Endothelial cell of umbilical vein (primary cell): Measurements from ENCODE around the gene ERBB4. TPM values are rescaled to one million over a fixed set of nuclear protein-coding genes. Genes with fewer than 3 reads are reported as not detected.

ENCODE experiments used
- BruUV-seq: library from RNA; stranded (reverse); fragments of 400-500 nt; replicated peaks from 2 replicates; lab custom pipeline; 2021; lab: Mats Ljungman, UMichigan
- CTCF ChIA-PET: fragments of 300-600, 350-600 bp; sonication (Branson Sonifier 250); formaldehyde crosslinking; loops from one replicate; lab custom pipeline; 2021; ENCODE audit warnings: antibody characterized with exemption, inconsistent platforms; lab: Charles Lee
- POLR2A ChIA-PET: fragments of 300-600, 350-600 bp; sonication (Branson Sonifier 250); formaldehyde crosslinking; loops from one replicate; lab custom pipeline; 2021; ENCODE audit warnings: antibody characterized with exemption, inconsistent platforms; lab: Charles Lee
- DNase-seq: peaks from one replicate; pipeline ENCODE4 v3.0.0-alpha.2; 2011; ENCODE audit warnings: low read depth, low spot score
- FAIRE-seq: peaks from 2 replicates; lab custom pipeline; 2011; peaks lifted over from hg19 to GRCh38; lab: Jason Lieb, UNC
- H2AFZ ChIP-seq: 2 replicates; pipeline ENCODE4 v1.6.0; 2012; ENCODE audit warnings: low read depth, low read length, control low read depth, inconsistent platforms
- H3K27ac ChIP-seq: 2 replicates; pipeline ENCODE4 v1.5.1; 2011; ENCODE audit warnings: low read depth, mild to moderate bottlenecking, control low read depth, low read length, moderate library complexity; ENCODE audit not compliant: insufficient read depth
- H3K27me3 ChIP-seq, 2 experiments: 2 replicates each; pipeline versions ENCODE4 v1.6.0 to v1.6.1; 2011; ENCODE audit warnings: low read length in 2 of 2, mixed read lengths in 1 of 2; ENCODE audit not compliant: control insufficient read depth in 2 of 2, insufficient read depth in 2 of 2
- H3K36me3 ChIP-seq, 2 experiments: 2 replicates in 1 of 2; 3 replicates in 1 of 2; pipeline ENCODE4 v1.5.1; 2011; ENCODE audit warnings: low read length in 2 of 2, mild to moderate bottlenecking in 1 of 2, moderate library complexity in 1 of 2; ENCODE audit not compliant: control insufficient read depth in 2 of 2, insufficient read depth in 2 of 2; ENCODE audit errors: extremely low read depth in 1 of 2
- H3K4me1 ChIP-seq: 3 replicates; pipeline ENCODE4 v1.5.1; 2011; ENCODE audit warnings: mild to moderate bottlenecking, low read length; ENCODE audit not compliant: control insufficient read depth, insufficient read depth; ENCODE audit errors: extremely low read depth
- H3K4me2 ChIP-seq: 2 replicates; pipeline ENCODE4 v1.6.1; 2011; ENCODE audit warnings: low read length, control low read depth, mixed read lengths; ENCODE audit not compliant: insufficient read depth
- H3K4me3 ChIP-seq, 3 experiments: fragments of 200-600 bp in 1 of 3; sonication (generic), shearing (Covaris generic) in 1 of 3; replicated peaks in 1 of 3; 2 replicates each; pipeline ENCODE4 v1.5.1; 2011 to 2016; ENCODE audit warnings: control low read depth in 3 of 3, low read length in 3 of 3, mild to moderate bottlenecking in 2 of 3, inconsistent platforms in 1 of 3, low read depth in 1 of 3, moderate library complexity in 1 of 3; ENCODE audit not compliant: insufficient read depth in 1 of 3
- H3K79me2 ChIP-seq: 2 replicates; pipeline ENCODE4 v1.6.0; 2012; ENCODE audit warnings: low read length, inconsistent platforms; ENCODE audit not compliant: control insufficient read depth, insufficient read depth
- H3K9ac ChIP-seq: replicated peaks from 2 replicates; pipeline ENCODE3; 2011; ENCODE audit warnings: low read length, control low read depth; ENCODE audit not compliant: insufficient read depth; ENCODE audit errors: extremely low read depth
- H3K9me1 ChIP-seq: replicated peaks from 3 replicates; pipeline ENCODE4 v1.6.0; 2011; ENCODE audit warnings: mild to moderate bottlenecking, low read length; ENCODE audit not compliant: control insufficient read depth, insufficient read depth; ENCODE audit errors: extremely low read depth
- H3K9me3 ChIP-seq: replicated peaks from 2 replicates; pipeline ENCODE4 v1.5.1; 2012; ENCODE audit warnings: low read length, inconsistent platforms; ENCODE audit not compliant: control insufficient read depth, insufficient read depth
- H4K20me1 ChIP-seq: replicated peaks from 2 replicates; pipeline ENCODE3; 2011; ENCODE audit warnings: mild to moderate bottlenecking, low read length; ENCODE audit not compliant: control insufficient read depth, insufficient read depth; ENCODE audit errors: extremely low read depth
- CTCF ChIP-seq, 2 donors: IDR thresholded peaks; 1 replicate in 1 of 2; 2 replicates in 1 of 2; pipeline ENCODE4 v1.5.1; 2011; ENCODE audit warnings: low read length in 2 of 2, mild to moderate bottlenecking in 2 of 2, moderate library complexity in 2 of 2, control low read depth in 1 of 2, inconsistent platforms in 1 of 2, low read depth in 1 of 2; ENCODE audit not compliant: insufficient read depth in 1 of 2; ENCODE audit errors: extremely low read depth in 1 of 2
- EZH2 ChIP-seq: IDR thresholded peaks from 2 replicates; pipeline ENCODE4 v1.6.1; 2012; ENCODE audit warnings: borderline replicate concordance, low read depth, mild to moderate bottlenecking, moderate library complexity, low read length, inconsistent platforms; ENCODE audit not compliant: severe bottlenecking
- FOS ChIP-seq: IDR thresholded peaks from 2 replicates; pipeline ENCODE4 v1.6.1; 2011; ENCODE audit warnings: mild to moderate bottlenecking, low read length, moderate library complexity, borderline replicate concordance; ENCODE audit not compliant: insufficient read depth
- GATA2 ChIP-seq: IDR thresholded peaks from 2 replicates; pipeline ENCODE4 v1.7.0; 2011; ENCODE audit warnings: low read depth, mild to moderate bottlenecking, moderate library complexity, mixed read lengths, low read length; ENCODE audit not compliant: insufficient read length, insufficient read depth
- JUN ChIP-seq: IDR thresholded peaks from 2 replicates; pipeline ENCODE4 v1.6.1; 2011; ENCODE audit warnings: borderline replicate concordance, low read depth; ENCODE audit not compliant: insufficient read length, insufficient read depth
- MAX ChIP-seq: IDR thresholded peaks from 2 replicates; pipeline ENCODE4 v1.6.1; 2011; ENCODE audit not compliant: insufficient read depth, insufficient read length
- MYC ChIP-seq: IDR thresholded peaks from one replicate; pipeline ENCODE4 v1.6.1; 2011; ENCODE audit warnings: mild to moderate bottlenecking, low read depth, low read length
- POLR2A ChIP-seq: IDR thresholded peaks from 2 replicates; pipeline ENCODE4 v1.6.1; 2012; ENCODE audit warnings: low read depth, mild to moderate bottlenecking, control low read depth, low read length
- POLR2AphosphoS5 ChIP-seq: IDR thresholded peaks from 2 replicates; pipeline ENCODE4 v1.6.1; 2012; ENCODE audit warnings: low read depth, mild to moderate bottlenecking, control low read depth, low read length, moderate library complexity; ENCODE audit not compliant: insufficient read depth
- dilution Hi-C: fragments of 300-500 bp; cut with MboI; formaldehyde crosslinking; loops from one replicate; pipeline ENCODE4 v1.15.0; 2019; ENCODE audit warnings: low sequenced_read_pairs; ENCODE audit not compliant: extremely low pct_ligation_motif_present
- intact Hi-C: fragments of 100-400 bp; cut with micrococcal nuclease; formaldehyde crosslinking; loops from one replicate; pipeline ENCODE4 v1.10.0; 2022
- polyA plus RNA-seq, 4 experiments: library from polyadenylated mRNA; depleted of rRNA in 3 of 4; stranded (reverse) in 3 of 4; unstranded in 1 of 4; fragments of >200 nt; gene quantifications; 2 replicates each; pipeline versions ENCODE4 v1.2.1 to v1.2.3, GENCODE V29; 2011 to 2012; ENCODE audit warnings: missing spikeins in 1 of 4
- total RNA-seq: library from RNA; stranded (reverse); gene quantifications from 2 replicates; pipeline ENCODE4 v1.2.3, GENCODE V29; 2021

The ERBB4 gene
- total and polyA plus RNA-seq, 2 donors (not counting 3 experiments of a cell fraction or from before 2014, with no cell fraction given), result 0.01 to 0.27 TPM

- H3K9me3 ChIP-seq, result no peaks in the 10 kb centered on the region
- no peaks in the 10 kb centered on the region for H3K79me2 ChIP-seq
- H3K36me3 ChIP-seq, result no peaks in the 10 kb centered on the region
- no peak overlapping the region for H3K4me3 ChIP-seq
- no peak overlapping the region for H2AFZ ChIP-seq
- no peak overlapping the region for H3K27ac ChIP-seq
- H4K20me1 ChIP-seq, result no peaks in the 10 kb centered on the region
- no peak overlapping the region for H3K4me2 ChIP-seq
- FAIRE-seq (no peak), DNase-seq (no peak)
- no peaks in the 10 kb centered on the region for H3K4me1 ChIP-seq
- no peaks in the 10 kb centered on the region for H3K27me3 ChIP-seq
- ChIA-PET POLR2A (no interaction called here), CTCF (interaction anchor here (1.0 kb wide), 1 partner anchor 13 kb away, joined by 3 read pairs; no protein-coding TSS in a partner anchor)
- dilution Hi-C loops (no loop called here), intact Hi-C loops (no loop called here)
- no peak overlapping the region for H3K9ac ChIP-seq
- no peaks in the 10 kb centered on the region for H3K9me1 ChIP-seq
- TF ChIP-seq EZH2 (no peak), POLR2AphosphoS5 (no peak), MYC (no peak), GATA2 (no peak), FOS (no peak), CTCF (IDR thresholded peaks at IDR 0.05; ENCODE audit: extremely low read depth in 1 of 2, insufficient read depth in 1 of 2, low read depth in 1 of 2, low read length in 2 of 2) (no peak), POLR2A (no peak), MAX (no peak), JUN (no peak)
- no TSS peak for BruUV-seq
Measured at GRCh38 chr2:212282671-212283261, 255.8 kb downstream of the ERBB4 start.
